Subcutaneous abdominal adipose tissue (tissue), 5 donors: Measurements from ENCODE around the gene HSDL2.

ENCODE experiments used
- H3K27ac ChIP-seq: one replicate; pipeline ENCODE4 v1.7.0; 2013; ENCODE audit warnings: low read depth, mild to moderate bottlenecking, inconsistent platforms, low read length, moderate library complexity
- H3K27me3 ChIP-seq, 5 donors: one replicate each; pipeline ENCODE4 v1.7.0; 2013; ENCODE audit warnings: low read length in 5 of 5, inconsistent platforms in 1 of 5; ENCODE audit not compliant: control insufficient read depth in 5 of 5, insufficient read depth in 4 of 5
- H3K36me3 ChIP-seq, 5 donors: one replicate each; pipeline ENCODE4 v1.7.0; 2013; ENCODE audit warnings: low read length in 5 of 5; ENCODE audit not compliant: control insufficient read depth in 5 of 5, insufficient read depth in 5 of 5
- H3K4me1 ChIP-seq, 5 donors: one replicate each; pipeline ENCODE4 v1.7.0; 2013; ENCODE audit warnings: low read length in 5 of 5, mild to moderate bottlenecking in 3 of 5, moderate library complexity in 1 of 5; ENCODE audit not compliant: control insufficient read depth in 5 of 5, insufficient read depth in 5 of 5
- H3K4me3 ChIP-seq, 5 donors: one replicate each; pipeline ENCODE4 v1.7.0; 2013; ENCODE audit warnings: low read length in 5 of 5, low read depth in 1 of 5
- H3K9ac ChIP-seq, 5 donors: one replicate each; pipeline ENCODE4 v1.7.0; 2013; ENCODE audit warnings: low read length in 5 of 5, mild to moderate bottlenecking in 4 of 5, moderate library complexity in 3 of 5
- H3K9me3 ChIP-seq, 5 donors: one replicate each; pipeline ENCODE4 v1.7.0; 2013; ENCODE audit warnings: low read length in 5 of 5; ENCODE audit not compliant: control insufficient read depth in 5 of 5
- donor health status: healthy.
- donor health status: healthy.
- donor health status: healthy.
- donor health status: healthy.
- donor health status: healthy.

HSDL2 gene

GRCh38 chr9:112434487-112434886 lies 54.6 kb downstream of the HSDL2 start:
- Histone ChIP-seq H3K9me3 (no peaks in the 10 kb centered on the region), H3K4me1 (peaks cover 0 to 15% (median 12%) of the 10 kb centered on the region in 5 donors), H3K27me3 (no peaks in the 10 kb centered on the region), H3K27ac (no peak overlapping the region), H3K9ac (no peak overlapping the region), H3K4me3 (no peak overlapping the region), H3K36me3 (peaks cover 6 to 49% (median 14%) of the 10 kb centered on the region in 5 donors)

GRCh38 chr9:112437406-112437805 lies 57.5 kb downstream of the HSDL2 start:
- no peak overlapping the region for H3K4me3 ChIP-seq
- no peak overlapping the region for H3K9ac ChIP-seq
- no peak overlapping the region for H3K27ac ChIP-seq
- no peaks in the 10 kb centered on the region for H3K27me3 ChIP-seq
- H3K4me1 ChIP-seq: peaks cover 0 to 15% (median 12%) of the 10 kb centered on the region in 5 donors
- H3K36me3 ChIP-seq: peaks cover 12 to 50% (median 20%) of the 10 kb centered on the region in 5 donors
- H3K9me3 ChIP-seq: no peaks in the 10 kb centered on the region

GRCh38 chr9:112439171-112439570 lies 59.3 kb downstream of the HSDL2 start:
- Histone ChIP-seq H3K27me3 (no peaks in the 10 kb centered on the region), H3K9ac (no peak overlapping the region), H3K27ac (no peak overlapping the region), H3K9me3 (no peaks in the 10 kb centered on the region), H3K4me1 (peaks cover 0 to 1% (median 0%) of the 10 kb centered on the region in 5 donors), H3K36me3 (peaks cover 12 to 50% (median 22%) of the 10 kb centered on the region in 5 donors), H3K4me3 (no peak overlapping the region)

- no peaks in the 10 kb centered on the region for H3K9me3 ChIP-seq
- no peaks in the 10 kb centered on the region for H3K27me3 ChIP-seq
- H3K4me1 ChIP-seq: no peaks in the 10 kb centered on the region
- peaks cover 11 to 55% (median 22%) of the 10 kb centered on the region in 5 donors for H3K36me3 ChIP-seq
- no peak overlapping the region for H3K4me3 ChIP-seq
- no peak overlapping the region for H3K9ac ChIP-seq
- no peak overlapping the region for H3K27ac ChIP-seq
Measured at GRCh38 chr9:112439825-112440224, 59.9 kb downstream of the HSDL2 start.

GRCh38 chr9:112443200-112443599 lies 63.3 kb downstream of the HSDL2 start:
- H3K4me1 ChIP-seq: no peaks in the 10 kb centered on the region
- H3K9ac ChIP-seq: no peak overlapping the region
- peaks cover 23 to 55% (median 29%) of the 10 kb centered on the region in 5 donors for H3K36me3 ChIP-seq
- H3K4me3 ChIP-seq: no peak overlapping the region
- no peaks in the 10 kb centered on the region for H3K9me3 ChIP-seq
- no peak overlapping the region for H3K27ac ChIP-seq
- H3K27me3 ChIP-seq: no peaks in the 10 kb centered on the region

- Histone ChIP-seq H3K9me3 (no peaks in the 10 kb centered on the region), H3K27me3 (no peaks in the 10 kb centered on the region), H3K4me3 (no peak overlapping the region), H3K36me3 (peaks cover 23 to 52% (median 29%) of the 10 kb centered on the region in 5 donors), H3K4me1 (no peaks in the 10 kb centered on the region), H3K9ac (no peak overlapping the region), H3K27ac (no peak overlapping the region)
Measured at GRCh38 chr9:112443636-112444035, 63.7 kb downstream of the HSDL2 start.

GRCh38 chr9:112445196-112445595 lies 65.3 kb downstream of the HSDL2 start:
- Histone ChIP-seq H3K27ac (no peak overlapping the region), H3K4me1 (no peaks in the 10 kb centered on the region), H3K9me3 (no peaks in the 10 kb centered on the region), H3K36me3 (peaks cover 19 to 41% (median 25%) of the 10 kb centered on the region in 5 donors), H3K4me3 (no peak overlapping the region), H3K9ac (no peak overlapping the region), H3K27me3 (no peaks in the 10 kb centered on the region)

- H3K9ac ChIP-seq: no peak overlapping the region
- peaks cover 16 to 36% (median 21%) of the 10 kb centered on the region in 5 donors for H3K36me3 ChIP-seq
- H3K4me3 ChIP-seq: no peak overlapping the region
- no peaks in the 10 kb centered on the region for H3K27me3 ChIP-seq
- no peak overlapping the region for H3K27ac ChIP-seq
- H3K9me3 ChIP-seq: no peaks in the 10 kb centered on the region
- H3K4me1 ChIP-seq: no peaks in the 10 kb centered on the region
Measured at GRCh38 chr9:112446080-112446479, 66.2 kb downstream of the HSDL2 start.

- H3K27ac ChIP-seq: no peak overlapping the region
Measured at GRCh38 chr9:112446526-112446925, 66.6 kb downstream of the HSDL2 start.

GRCh38 chr9:112447283-112447761 lies 67.4 kb downstream of the HSDL2 start:
- Histone ChIP-seq H3K4me3 (no peak overlapping the region), H3K27ac (no peak overlapping the region), H3K36me3 (peaks cover 12 to 28% (median 21%) of the 10 kb centered on the region in 5 donors), H3K4me1 (no peaks in the 10 kb centered on the region), H3K9me3 (no peaks in the 10 kb centered on the region), H3K27me3 (no peaks in the 10 kb centered on the region), H3K9ac (no peak overlapping the region)

More at GRCh38 chr9:112446526-112446925, 66.6 kb downstream of the HSDL2 start:
- no peak overlapping the region for H3K9ac ChIP-seq
- no peaks in the 10 kb centered on the region for H3K27me3 ChIP-seq
- H3K36me3 ChIP-seq: peaks cover 14 to 33% (median 22%) of the 10 kb centered on the region in 5 donors
- no peak overlapping the region for H3K4me3 ChIP-seq
- no peaks in the 10 kb centered on the region for H3K4me1 ChIP-seq
- no peaks in the 10 kb centered on the region for H3K9me3 ChIP-seq
